ENCODE data around the gene HJURP.

The HJURP gene

DNA sequence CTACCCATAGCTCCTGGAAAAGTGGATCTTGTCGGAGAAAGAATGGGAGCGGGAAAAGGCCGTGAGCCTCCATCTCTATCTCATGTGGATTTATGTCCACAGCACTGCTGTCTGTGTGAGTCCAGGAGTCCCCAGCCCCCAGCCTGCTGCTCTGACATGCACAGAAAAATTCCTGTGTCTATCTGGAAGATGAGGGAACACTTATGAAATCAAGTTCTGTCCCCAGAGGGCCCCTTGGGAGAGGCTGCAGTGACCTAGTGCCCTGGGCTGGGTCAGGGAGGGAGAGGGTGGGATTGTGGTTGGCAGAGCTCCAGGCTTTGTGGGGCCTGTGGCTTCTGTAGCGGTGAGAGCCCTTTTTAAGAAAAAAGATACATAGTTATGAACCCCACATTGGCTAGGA, 37.6 kb downstream of the HJURP start:
- TF ChIP-seq, protein P1, sequence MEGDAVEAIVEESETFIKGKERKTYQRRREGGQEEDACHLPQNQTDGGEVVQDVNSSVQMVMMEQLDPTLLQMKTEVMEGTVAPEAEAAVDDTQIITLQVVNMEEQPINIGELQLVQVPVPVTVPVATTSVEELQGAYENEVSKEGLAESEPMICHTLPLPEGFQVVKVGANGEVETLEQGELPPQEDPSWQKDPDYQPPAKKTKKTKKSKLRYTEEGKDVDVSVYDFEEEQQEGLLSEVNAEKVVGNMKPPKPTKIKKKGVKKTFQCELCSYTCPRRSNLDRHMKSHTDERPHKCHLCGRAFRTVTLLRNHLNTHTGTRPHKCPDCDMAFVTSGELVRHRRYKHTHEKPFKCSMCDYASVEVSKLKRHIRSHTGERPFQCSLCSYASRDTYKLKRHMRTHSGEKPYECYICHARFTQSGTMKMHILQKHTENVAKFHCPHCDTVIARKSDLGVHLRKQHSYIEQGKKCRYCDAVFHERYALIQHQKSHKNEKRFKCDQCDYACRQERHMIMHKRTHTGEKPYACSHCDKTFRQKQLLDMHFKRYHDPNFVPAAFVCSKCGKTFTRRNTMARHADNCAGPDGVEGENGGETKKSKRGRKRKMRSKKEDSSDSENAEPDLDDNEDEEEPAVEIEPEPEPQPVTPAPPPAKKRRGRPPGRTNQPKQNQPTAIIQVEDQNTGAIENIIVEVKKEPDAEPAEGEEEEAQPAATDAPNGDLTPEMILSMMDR (conservative IDR thresholded peaks at IDR 0.05), result no peak
- no peak for TF ChIP-seq ZFX (IDR thresholded peaks at IDR 0.05)
- H3K27ac ChIP-seq, result no peak overlapping the region

DNA sequence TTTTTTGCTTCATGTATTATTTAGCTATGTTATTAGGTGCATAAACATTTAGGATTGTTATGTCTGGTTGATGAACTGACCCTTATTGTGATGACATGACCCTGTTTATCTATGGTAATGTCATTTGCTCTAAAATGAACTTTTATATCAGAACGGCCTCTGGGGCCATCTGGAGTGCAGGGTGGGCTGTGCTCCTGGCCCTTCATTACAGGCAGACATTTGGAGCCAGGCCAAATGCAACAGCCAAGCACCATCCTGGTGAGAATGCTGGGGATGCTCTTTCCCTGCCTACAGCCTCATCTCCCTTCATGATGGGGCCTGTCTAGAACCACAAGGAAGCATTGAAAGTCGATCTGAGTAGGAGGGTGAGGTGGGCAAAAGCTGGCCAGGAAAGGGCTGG, 38.0 kb downstream of the HJURP start:
- H3K27ac ChIP-seq, result no peak overlapping the region
- TF ChIP-seq, protein P1 (conservative IDR thresholded peaks at IDR 0.05), result no peak
- TF ChIP-seq ZFX (IDR thresholded peaks at IDR 0.05), result no peak

DNA sequence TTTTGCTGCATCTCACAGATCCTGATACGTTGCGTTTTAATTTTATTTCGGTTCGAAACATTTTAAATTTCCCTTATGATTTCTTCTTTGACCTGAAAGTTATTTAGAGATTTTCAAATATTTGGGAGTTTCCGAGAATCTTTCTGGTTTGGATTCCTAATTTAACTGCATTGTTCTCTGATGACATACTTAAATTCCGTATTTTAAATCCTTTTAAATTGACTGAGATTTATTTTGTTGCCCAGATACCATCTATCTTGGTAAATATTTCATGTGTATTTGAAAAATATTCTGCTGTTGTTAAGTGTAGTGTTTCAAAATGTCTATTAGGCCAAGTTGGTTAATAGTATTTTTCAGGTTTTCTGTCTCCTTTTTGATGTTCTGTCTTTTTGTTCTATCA, 38.5 kb downstream of the HJURP start:
- H3K27ac ChIP-seq, result no peak overlapping the region
- no peak for TF ChIP-seq ZFX (IDR thresholded peaks at IDR 0.05)

DNA sequence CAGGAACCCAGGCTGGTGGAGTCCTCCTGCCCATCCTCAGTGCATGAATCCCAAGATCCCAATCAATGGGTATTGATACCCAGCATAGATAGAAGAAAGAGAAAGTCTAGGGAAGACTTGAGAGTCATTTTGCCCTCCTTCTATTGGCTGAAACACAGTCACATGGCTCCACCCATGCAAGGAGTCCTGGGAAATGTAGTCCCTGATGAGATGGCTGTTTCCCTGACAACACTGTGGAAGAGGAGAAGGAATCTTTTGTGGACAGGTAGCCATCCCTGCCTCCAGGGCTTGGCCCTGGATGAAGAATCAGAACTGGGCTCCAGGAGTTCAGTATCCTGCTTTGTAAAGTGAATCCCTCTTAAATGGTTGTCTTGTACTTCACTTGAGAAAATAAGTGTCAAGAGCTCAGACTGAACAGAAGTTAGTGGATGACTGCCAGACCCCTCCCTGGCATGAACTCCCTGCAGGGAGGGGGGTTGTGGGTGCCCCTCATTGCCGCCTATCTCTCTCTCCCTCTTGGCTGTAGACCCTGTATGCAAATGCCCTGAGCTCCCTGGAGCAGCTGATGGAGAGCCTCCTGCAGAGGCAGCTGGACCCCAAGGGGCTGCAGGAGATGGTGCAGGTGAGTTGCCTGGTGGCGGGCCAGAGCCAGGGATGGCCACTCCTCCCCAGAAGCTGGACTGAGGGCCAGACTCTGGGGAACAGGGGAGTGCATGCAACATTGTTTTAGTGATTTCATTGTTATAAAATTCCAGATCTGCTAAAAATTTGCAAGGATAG, 40.1 kb downstream of the HJURP start:
- no peak overlapping the region for H3K27ac ChIP-seq

DNA sequence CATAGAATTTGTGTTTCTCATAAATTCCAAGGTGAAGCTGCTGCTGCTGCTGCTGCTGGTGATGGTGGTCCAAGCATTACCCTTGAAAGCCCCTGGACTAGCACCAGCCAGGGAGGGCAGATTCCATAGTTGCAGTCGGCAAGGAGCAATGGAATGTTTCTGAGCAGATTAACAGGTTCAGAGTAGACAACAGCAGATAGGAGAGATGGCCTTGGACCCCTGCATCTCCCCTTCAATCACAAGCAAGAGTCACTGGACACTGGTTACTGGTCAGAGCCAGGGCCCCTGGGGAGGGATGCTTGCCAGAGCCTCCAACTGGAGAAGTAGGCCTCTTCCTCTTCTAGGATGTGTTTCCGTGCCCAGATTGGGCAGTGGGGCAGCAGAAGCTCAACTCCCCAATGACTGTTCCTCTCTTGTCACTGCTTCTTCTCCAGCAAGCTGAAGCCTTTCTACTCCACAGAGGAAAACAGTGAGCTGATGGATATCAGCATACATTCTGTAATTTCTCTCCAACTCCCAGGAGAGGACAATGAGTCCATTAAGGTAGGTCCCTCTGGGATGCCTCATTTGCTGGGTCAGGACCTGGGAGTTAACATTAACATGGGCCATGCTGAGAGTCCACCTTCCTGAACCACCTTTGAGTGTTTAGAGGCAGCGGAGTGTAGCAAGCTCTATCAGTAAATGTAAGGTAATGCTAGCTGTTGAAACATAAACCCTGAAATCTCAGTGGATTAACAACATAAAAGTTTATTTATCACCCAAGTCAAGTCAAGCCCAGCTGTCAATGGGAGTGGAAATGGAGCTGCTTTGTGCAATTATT, 40.9 kb downstream of the HJURP start:
- TF ChIP-seq, protein P1 (conservative IDR thresholded peaks at IDR 0.05), result no peak
- TF ChIP-seq ZFX (IDR thresholded peaks at IDR 0.05), result no peak

More for the DNA sequence above, 40.1 kb downstream of the HJURP start:
- TF ChIP-seq, protein P1 (conservative IDR thresholded peaks at IDR 0.05), result no peak
- no peak for TF ChIP-seq ZFX (IDR thresholded peaks at IDR 0.05)

DNA sequence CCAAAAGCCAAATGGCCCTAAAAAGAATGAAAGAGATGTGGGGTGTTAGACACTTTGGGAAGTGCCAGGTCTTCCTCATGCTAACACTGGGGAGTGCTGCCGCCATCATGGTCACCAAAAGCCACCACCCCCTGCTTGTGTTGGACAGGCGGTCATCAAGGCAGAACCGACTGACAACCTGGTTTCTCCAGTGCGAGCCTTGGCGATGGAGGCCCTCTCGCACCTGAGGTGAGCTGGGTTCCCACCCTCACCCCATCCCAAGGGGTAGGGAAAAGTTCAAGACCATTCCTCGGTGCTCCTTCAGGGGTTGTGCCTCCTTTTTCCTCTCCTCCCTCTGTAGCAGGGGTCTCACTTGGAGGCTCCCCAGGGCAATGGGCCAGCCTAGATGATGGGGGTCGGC, 42.6 kb downstream of the HJURP start:
- H3K27ac ChIP-seq, result no peak overlapping the region
- TF ChIP-seq ZFX (IDR thresholded peaks at IDR 0.05), result no peak
- TF ChIP-seq, protein P1 (conservative IDR thresholded peaks at IDR 0.05), result no peak

More for the DNA sequence above, 40.9 kb downstream of the HJURP start:
- no peak overlapping the region for H3K27ac ChIP-seq

DNA sequence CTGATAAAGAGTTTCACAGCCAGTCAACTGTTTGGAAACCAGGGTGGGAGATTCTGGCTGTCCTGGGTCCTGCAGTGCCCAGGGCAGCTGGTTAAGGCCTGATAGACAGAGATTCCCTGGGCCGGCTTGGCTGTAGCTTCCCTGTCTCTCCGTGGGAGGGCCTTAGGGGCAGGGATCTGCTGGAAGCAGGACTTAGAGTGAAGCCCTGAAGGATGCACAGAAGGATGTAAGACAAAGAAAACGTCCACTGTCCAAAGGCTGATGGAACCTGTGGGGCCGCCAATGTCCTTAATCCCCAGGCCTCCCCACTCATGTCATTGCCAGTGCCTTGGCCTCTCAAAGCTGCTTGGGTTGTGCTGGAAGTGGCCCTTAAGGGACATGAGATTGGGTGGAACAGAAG, 43.2 kb downstream of the HJURP start:
- TF ChIP-seq, protein P1 (conservative IDR thresholded peaks at IDR 0.05), result no peak
- no peak for TF ChIP-seq ZFX (IDR thresholded peaks at IDR 0.05)
- no peak overlapping the region for H3K27ac ChIP-seq
